Esophagus muscularis mucosa (tissue), 4 donors: ENCODE data around the gene IPO13. TPM values are rescaled to one million over a fixed set of nuclear protein-coding genes. Genes with fewer than 3 reads are reported as not detected.
A peak's percentile ranks its signal among the peaks of the same experiment; 100 is the strongest.

Experiments
- DNase-seq: peaks from one replicate; pipeline ENCODE4 v3.0.0-alpha.2; 2017; ENCODE audit errors: extremely low spot score
- H3K27ac ChIP-seq, 4 donors: fragments of 200-600 bp; sonication (generic); replicated peaks in 1 of 4; 1 replicate in 3 of 4; 2 replicates in 1 of 4; pipeline ENCODE4 v1.5.1; 2016 to 2019; ENCODE audit warnings: mild to moderate bottlenecking in 1 of 4
- H3K27me3 ChIP-seq, 4 donors: fragments of 200-600 bp; sonication (generic); one replicate each; pipeline versions ENCODE4 v1.5.1 to v1.6.0; 2016 to 2019
- H3K36me3 ChIP-seq, 4 donors: fragments of 200-600 bp; sonication (generic); one replicate each; pipeline ENCODE4 v1.5.1; 2016 to 2019
- H3K4me1 ChIP-seq, 4 donors: fragments of 200-600 bp; sonication (generic); one replicate each; pipeline ENCODE4 v1.5.1; 2016 to 2019
- H3K4me3 ChIP-seq, 4 donors: fragments of 200-600 bp; sonication (generic); 1 replicate in 2 of 4; 2 replicates in 2 of 4; pipeline ENCODE4 v1.5.1; 2016 to 2019; ENCODE audit warnings: mild to moderate bottlenecking in 4 of 4, moderate library complexity in 1 of 4
- H3K9me3 ChIP-seq, 4 donors: fragments of 200-600 bp; sonication (generic); 1 replicate in 3 of 4; 2 replicates in 1 of 4; pipeline ENCODE4 v1.5.1; 2016 to 2019
- EP300 ChIP-seq: sonication (generic); formaldehyde crosslinking; IDR thresholded peaks from one replicate; pipeline ENCODE4 v1.6.1; 2017; ENCODE audit warnings: antibody characterized with exemption
- POLR2A ChIP-seq: fragments of 450-650 bp; IDR thresholded peaks from one replicate; pipeline ENCODE4 v1.6.1; 2017; ENCODE audit warnings: antibody characterized with exemption, moderate library complexity, mild to moderate bottlenecking, low read depth
- POLR2AphosphoS5 ChIP-seq, 2 donors: sonication (generic); formaldehyde crosslinking; IDR thresholded peaks; one replicate each; pipeline ENCODE4 v1.6.1; 2017; ENCODE audit warnings: antibody characterized with exemption in 2 of 2
- WGBS: methylation state at CpG from one replicate; pipeline ENCODE4 v1.1.5; 2018; 5-methylcytosine and 5-hydroxymethylcytosine counted together
- intact Hi-C: fragments of 100-400 bp; cut with DNase I; formaldehyde crosslinking; loops from one replicate; pipeline ENCODE4 v1.15.1; 2023
- total RNA-seq, 4 donors: library from RNA; depleted of rRNA; stranded (reverse); fragments of >200 nt; gene quantifications; one replicate each; pipeline versions ENCODE4 v1.1.0 to v1.2.1, GENCODE V29; 2016
- TF ChIP-seq, protein P1 (sequence below), 3 experiments: fragments of 200-600 bp in 2 of 3; fragments of 450-650 bp in 1 of 3; sonication (generic) in 2 of 3; IDR thresholded peaks; one replicate each; pipeline ENCODE4 v1.5.1; 2017 to 2019; ENCODE audit warnings: antibody characterized with exemption in 3 of 3, mild to moderate bottlenecking in 2 of 3, moderate library complexity in 1 of 3

IPO13 gene
- total RNA-seq, 4 donors from 2014 or later, result 24.5 to 39.9 (median 29.1) TPM

DNA sequence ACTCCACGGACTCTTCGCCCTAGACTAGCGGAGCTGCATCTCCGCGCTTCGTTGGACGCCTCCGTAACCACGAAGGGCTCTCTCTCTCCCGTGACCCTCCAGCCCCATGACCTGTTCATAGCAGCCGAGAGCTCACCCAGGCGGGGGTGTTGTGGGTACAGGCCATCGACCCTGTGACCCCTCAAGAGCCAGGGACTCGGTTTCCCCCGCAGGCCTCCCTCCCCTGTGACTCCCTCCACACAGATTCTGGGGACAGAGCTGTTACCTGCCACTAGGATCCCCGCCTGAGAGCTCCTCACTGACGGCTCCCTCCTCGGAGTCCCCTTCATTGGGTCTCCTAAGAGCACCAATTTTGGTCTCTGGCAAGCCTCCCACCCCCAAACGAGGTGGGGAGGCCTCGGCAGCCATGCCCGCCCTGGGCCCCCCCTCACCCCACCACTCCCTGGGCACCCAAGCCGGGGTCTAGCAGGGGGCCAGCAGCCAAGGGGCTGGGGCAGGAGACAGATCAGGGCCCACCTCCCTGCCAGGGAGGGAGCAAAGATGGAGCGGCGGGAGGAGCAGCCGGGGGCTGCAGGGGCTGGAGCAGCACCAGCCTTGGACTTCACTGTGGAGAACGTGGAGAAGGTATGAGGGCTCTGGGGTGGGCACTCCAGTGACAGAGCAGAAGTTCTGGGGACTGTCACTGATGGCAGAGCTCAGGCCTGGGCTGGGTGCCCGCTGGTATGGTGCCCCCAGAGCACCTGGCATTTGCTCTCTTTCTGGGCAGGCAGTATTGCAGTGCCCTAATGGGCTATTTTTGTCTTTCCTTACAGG is 517 bp downstream of the IPO13 start:
- 2% methylated on average over 10 of the region's 27 CpGs for WGBS

DNA sequence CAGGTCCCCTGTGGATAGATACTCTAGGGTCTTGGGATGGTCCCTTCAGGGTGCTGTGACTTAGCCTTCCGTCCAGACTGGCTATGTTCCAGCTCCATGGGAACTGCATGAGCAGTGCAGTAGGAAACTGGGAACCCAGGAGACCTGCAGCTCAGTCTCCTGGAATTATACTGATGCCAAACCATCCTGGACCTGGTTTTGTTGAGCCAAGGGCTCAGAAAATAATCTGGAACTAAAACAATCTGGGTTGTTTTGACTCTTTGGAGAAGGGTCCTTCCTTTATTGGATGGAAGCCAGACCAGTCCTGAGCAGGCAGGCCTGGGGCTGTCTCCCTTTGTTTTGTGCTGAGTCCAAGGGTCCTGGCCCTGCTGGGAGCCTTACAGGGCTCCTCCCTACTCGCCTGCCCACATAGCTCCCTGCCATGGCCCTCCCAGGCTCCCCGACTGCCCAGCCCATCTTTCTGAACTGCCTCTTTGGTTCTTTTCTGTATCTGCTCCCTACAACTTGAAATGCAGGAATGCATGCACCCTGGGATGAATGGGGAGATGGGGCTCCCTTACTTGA is 1.2 kb downstream of the IPO13 start:
- intact Hi-C loops, result no loop called here
- peak overlapping the region in 3 of 4 donors; percentile 92 to 94 (median 93) for H3K27ac ChIP-seq

More for the DNA sequence above, 517 bp downstream of the IPO13 start:
- H3K27me3 ChIP-seq, result no peaks in the 10 kb centered on the region
- H3K36me3 ChIP-seq, result peaks cover 0 to 22% (median 18%) of the 10 kb centered on the region in 4 donors
- peaks cover 42 to 56% (median 47%) of the 10 kb centered on the region in 4 donors for H3K4me1 ChIP-seq
- H3K27ac ChIP-seq, result peak overlapping the region; percentile 92 to 97 (median 94)
- intact Hi-C loops, result no loop called here
- TF ChIP-seq EP300, result no peak
- TF ChIP-seq POLR2A, result no peak
- TF ChIP-seq, protein P1, sequence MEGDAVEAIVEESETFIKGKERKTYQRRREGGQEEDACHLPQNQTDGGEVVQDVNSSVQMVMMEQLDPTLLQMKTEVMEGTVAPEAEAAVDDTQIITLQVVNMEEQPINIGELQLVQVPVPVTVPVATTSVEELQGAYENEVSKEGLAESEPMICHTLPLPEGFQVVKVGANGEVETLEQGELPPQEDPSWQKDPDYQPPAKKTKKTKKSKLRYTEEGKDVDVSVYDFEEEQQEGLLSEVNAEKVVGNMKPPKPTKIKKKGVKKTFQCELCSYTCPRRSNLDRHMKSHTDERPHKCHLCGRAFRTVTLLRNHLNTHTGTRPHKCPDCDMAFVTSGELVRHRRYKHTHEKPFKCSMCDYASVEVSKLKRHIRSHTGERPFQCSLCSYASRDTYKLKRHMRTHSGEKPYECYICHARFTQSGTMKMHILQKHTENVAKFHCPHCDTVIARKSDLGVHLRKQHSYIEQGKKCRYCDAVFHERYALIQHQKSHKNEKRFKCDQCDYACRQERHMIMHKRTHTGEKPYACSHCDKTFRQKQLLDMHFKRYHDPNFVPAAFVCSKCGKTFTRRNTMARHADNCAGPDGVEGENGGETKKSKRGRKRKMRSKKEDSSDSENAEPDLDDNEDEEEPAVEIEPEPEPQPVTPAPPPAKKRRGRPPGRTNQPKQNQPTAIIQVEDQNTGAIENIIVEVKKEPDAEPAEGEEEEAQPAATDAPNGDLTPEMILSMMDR (IDR thresholded peaks at IDR 0.05), result no peak
- TF ChIP-seq POLR2AphosphoS5 (IDR thresholded peaks at IDR 0.05), result no peak
- no peaks in the 10 kb centered on the region for H3K9me3 ChIP-seq
- no peak for DNase-seq
- H3K4me3 ChIP-seq, result peak overlapping the region; percentile 72 to 86 (median 84)

DNA sequence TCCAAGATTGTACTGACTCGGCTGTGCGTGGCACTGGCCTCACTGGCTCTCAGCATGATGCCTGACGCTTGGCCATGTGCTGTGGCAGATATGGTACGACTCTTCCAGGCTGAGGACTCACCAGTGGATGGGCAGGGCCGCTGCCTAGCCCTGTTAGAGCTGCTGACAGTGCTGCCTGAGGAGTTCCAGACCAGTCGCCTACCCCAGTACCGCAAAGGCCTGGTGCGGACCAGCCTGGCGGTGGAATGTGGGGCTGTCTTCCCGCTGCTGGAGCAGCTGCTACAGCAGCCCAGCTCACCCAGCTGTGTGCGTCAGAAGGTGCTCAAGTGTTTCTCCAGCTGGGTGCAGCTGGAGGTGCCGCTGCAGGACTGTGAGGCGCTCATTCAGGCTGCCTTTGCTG is 2.9 kb downstream of the IPO13 start:
- no peak for TF ChIP-seq EP300
- TF ChIP-seq POLR2AphosphoS5 (IDR thresholded peaks at IDR 0.05), result no peak
- no peak for TF ChIP-seq POLR2A
- TF ChIP-seq, protein P1 (IDR thresholded peaks at IDR 0.05), result no peak
- Histone ChIP-seq H3K36me3 (peaks cover 0 to 22% (median 17%) of the 10 kb centered on the region in 4 donors), H3K9me3 (no peaks in the 10 kb centered on the region), H3K27ac (no peak overlapping the region), H3K4me1 (peaks cover 37 to 58% (median 48%) of the 10 kb centered on the region in 4 donors), H3K27me3 (no peaks in the 10 kb centered on the region), H3K4me3 (no peak overlapping the region)
- intact Hi-C loops, result no loop called here
- WGBS, result 95% methylated on average over 7 of the region's 13 CpGs
- no peak for DNase-seq

More for the DNA sequence above, 1.2 kb downstream of the IPO13 start:
- no peak for TF ChIP-seq EP300
- no peak for TF ChIP-seq POLR2AphosphoS5 (IDR thresholded peaks at IDR 0.05)
- TF ChIP-seq POLR2A, result no peak
- TF ChIP-seq, protein P1 (IDR thresholded peaks at IDR 0.05), result no peak
- WGBS, result 37% methylated on average over 3 of the region's 3 CpGs
- H3K4me1 ChIP-seq, result peaks cover 42 to 56% (median 49%) of the 10 kb centered on the region in 4 donors
- peaks cover 0 to 22% (median 16%) of the 10 kb centered on the region in 4 donors for H3K36me3 ChIP-seq
- no peaks in the 10 kb centered on the region for H3K9me3 ChIP-seq
- peak overlapping the region; percentile 72 to 86 (median 84) for H3K4me3 ChIP-seq
- no peaks in the 10 kb centered on the region for H3K27me3 ChIP-seq
- DNase-seq, result no peak

DNA sequence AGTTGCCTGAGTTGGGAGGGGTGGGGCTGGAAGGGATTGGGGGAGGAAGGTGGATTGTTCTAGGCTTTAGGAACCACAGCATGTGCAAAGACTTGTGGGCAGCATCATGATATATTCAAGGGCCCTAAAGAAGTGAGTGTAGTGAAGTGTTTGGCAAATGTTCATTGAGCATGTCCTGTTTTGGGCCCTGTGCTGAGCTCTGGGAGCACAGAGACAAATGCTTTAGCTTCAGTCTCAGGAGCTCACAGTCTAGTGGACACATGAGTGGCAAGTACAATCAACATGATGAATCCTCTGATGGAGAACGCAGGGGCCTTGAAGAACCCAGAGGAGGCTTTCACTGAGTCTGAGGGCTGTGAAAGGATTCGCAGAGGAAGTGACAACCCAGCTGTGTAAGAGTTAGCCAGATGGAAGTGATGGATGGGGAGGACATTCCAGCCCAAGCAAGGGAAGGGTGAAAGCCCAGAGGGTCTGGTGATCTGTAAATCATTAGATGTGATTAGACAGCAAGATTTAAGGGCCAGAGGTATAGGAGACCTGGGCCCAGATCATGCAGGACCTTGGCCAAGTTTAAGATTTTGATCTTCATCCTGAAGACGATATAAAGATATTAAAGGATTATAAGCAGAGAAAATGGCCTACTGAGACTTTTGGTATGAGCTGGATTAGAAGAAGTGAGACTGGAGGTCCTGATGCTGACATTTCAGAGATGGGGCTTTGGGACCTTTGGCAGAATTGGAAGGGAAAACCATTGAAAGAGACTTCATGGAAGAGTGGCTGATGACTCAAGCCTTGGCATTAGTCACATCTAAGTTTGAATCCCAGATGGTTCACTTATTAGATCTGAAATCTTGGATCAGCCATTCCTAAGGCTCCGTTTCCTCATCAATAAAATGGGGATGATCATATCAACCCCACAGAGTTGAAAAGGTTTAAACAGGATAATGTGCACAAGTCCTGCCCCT is 4.6 kb downstream of the IPO13 start:
- TF ChIP-seq EP300, result no peak
- no peak for TF ChIP-seq POLR2AphosphoS5 (IDR thresholded peaks at IDR 0.05)
- TF ChIP-seq, protein P1 (IDR thresholded peaks at IDR 0.05), result no peak
- no peak for TF ChIP-seq POLR2A
- Histone ChIP-seq H3K27me3 (no peaks in the 10 kb centered on the region), H3K4me3 (no peak overlapping the region), H3K27ac (no peak overlapping the region), H3K4me1 (peaks cover 21 to 54% (median 32%) of the 10 kb centered on the region in 4 donors), H3K36me3 (peaks cover 4 to 27% (median 21%) of the 10 kb centered on the region in 4 donors), H3K9me3 (no peaks in the 10 kb centered on the region)
- no peak for DNase-seq
- 90% methylated on average over 4 of the region's 4 CpGs for WGBS
- intact Hi-C loops, result no loop called here
